HCT116 (cell line): ENCODE results near the gene C1QTNF3. TPM values are rescaled to one million over a fixed set of nuclear protein-coding genes. Genes with fewer than 3 reads are reported as not detected.

Experiments used
- ATAC-seq: fragments of 200-7000 bp; cut with Tn5 transposase; 2 replicates; pipeline ENCODE4 v1.9.1; 2020; ENCODE audit warnings: mild to moderate bottlenecking, moderate library complexity
- BruUV-seq: library from RNA; stranded (reverse); fragments of 400-500 nt; replicated peaks from 2 replicates; lab custom pipeline; 2021; lab: Mats Ljungman, UMichigan
- CTCF ChIA-PET: fragments of 300-600 bp; sonication (Branson Sonifier 250); formaldehyde crosslinking; loops from one replicate; lab custom pipeline; 2021; ENCODE audit warnings: antibody characterized with exemption; lab: Charles Lee
- POLR2A ChIA-PET: fragments of 300-600, 350-600 bp; sonication (Branson Sonifier 250); formaldehyde crosslinking; loops from one replicate; lab custom pipeline; 2021; ENCODE audit warnings: antibody characterized with exemption; lab: Charles Lee
- RAD21 ChIA-PET, 2 experiments: fragments of 300-600 bp; sonication (Branson Sonifier 250); formaldehyde crosslinking; loops; one replicate each; lab custom pipeline; 2023; ENCODE audit warnings: low total read pairs in 2 of 2; ENCODE audit not compliant: uncharacterized antibody in 2 of 2, unreplicated experiment in 2 of 2, low non-redundant PET in 1 of 2; lab: Charles Lee
- DNase-seq: peaks from one replicate; pipeline ENCODE4 v3.0.0-alpha.2; 2010; ENCODE audit warnings: low read depth, low spot score
- H2AFZ ChIP-seq: fragments of 200-600 bp; shearing (Covaris generic), sonication (generic); 2 replicates; pipeline ENCODE4 v1.6.1; 2017; ENCODE audit warnings: low read depth, mixed run types, mixed read lengths, antibody characterized with exemption, low read length; ENCODE audit not compliant: poor library complexity, severe bottlenecking
- H3K27ac ChIP-seq: 2 replicates; pipeline ENCODE4 v1.5.1; 2012; ENCODE audit warnings: low read depth, low read length
- H3K27me3 ChIP-seq: fragments of 200-600 bp; sonication (generic); 2 replicates; pipeline ENCODE4 v1.6.1; 2016; ENCODE audit warnings: mixed run types, low read length, mixed read lengths; ENCODE audit not compliant: insufficient read depth
- H3K36me3 ChIP-seq, 2 experiments: fragments of 200-500 bp in 1 of 2; fragments of 200-600 bp in 1 of 2; sonication (Bioruptor generic) in 1 of 2; sonication (generic) in 1 of 2; 2 replicates each; pipeline versions ENCODE4 v1.5.1 to v1.6.1; 2014 to 2016; ENCODE audit warnings: low read length in 2 of 2, inconsistent platforms in 1 of 2, mixed read lengths in 1 of 2, mixed run types in 1 of 2; ENCODE audit not compliant: insufficient read depth in 2 of 2, control insufficient read depth in 1 of 2
- H3K4me1 ChIP-seq, 2 experiments: fragments of 200-600 bp in 1 of 2; sonication (generic) in 1 of 2; 2 replicates each; pipeline versions ENCODE4 v1.5.1 to v1.6.1; 2012 to 2017; ENCODE audit warnings: low read length in 2 of 2, inconsistent platforms in 1 of 2, mild to moderate bottlenecking in 1 of 2, mixed read lengths in 1 of 2, mixed run types in 1 of 2, moderate library complexity in 1 of 2; ENCODE audit not compliant: insufficient read depth in 2 of 2, control insufficient read depth in 1 of 2
- H3K4me2 ChIP-seq: fragments of 200-600 bp; sonication (generic); 2 replicates; pipeline ENCODE4 v1.6.1; 2017; ENCODE audit warnings: mixed run types, low read length, mixed read lengths
- H3K4me3 ChIP-seq, 2 experiments: fragments of 200-600 bp in 1 of 2; sonication (generic) in 1 of 2; replicated peaks in 1 of 2; 2 replicates each; pipeline ENCODE4 v1.5.1; 2011 to 2016; ENCODE audit warnings: low read length in 2 of 2, control low read depth in 1 of 2, low read depth in 1 of 2, mild to moderate bottlenecking in 1 of 2, mixed read lengths in 1 of 2, mixed run types in 1 of 2
- H3K79me2 ChIP-seq: fragments of 200-600 bp; sonication (generic); 2 replicates; pipeline ENCODE4 v1.6.1; 2017; ENCODE audit warnings: mild to moderate bottlenecking, mixed run types, low read length, moderate library complexity, mixed read lengths; ENCODE audit not compliant: insufficient read depth
- H3K9ac ChIP-seq: fragments of 200-600 bp; sonication (generic); 2 replicates; pipeline ENCODE4 v1.6.1; 2016; ENCODE audit warnings: low read length, mixed read lengths
- H3K9me2 ChIP-seq: fragments of 200-600 bp; sonication (generic), shearing (Covaris generic); 2 replicates; pipeline ENCODE4 v1.6.1; 2017; ENCODE audit warnings: mixed run types, mild to moderate bottlenecking, moderate library complexity; ENCODE audit not compliant: insufficient read depth
- H3K9me3 ChIP-seq, 2 experiments: fragments of 200-500 bp in 1 of 2; fragments of 200-600 bp in 1 of 2; sonication (Bioruptor generic) in 1 of 2; sonication (generic) in 1 of 2; 2 replicates each; pipeline ENCODE4 v1.6.1; 2014 to 2017; ENCODE audit warnings: low read length in 2 of 2, mixed read lengths in 2 of 2, inconsistent platforms in 1 of 2, low read depth in 1 of 2, mild to moderate bottlenecking in 1 of 2, mixed run types in 1 of 2, moderate library complexity in 1 of 2; ENCODE audit not compliant: control insufficient read depth in 1 of 2, insufficient read depth in 1 of 2
- H4K20me1 ChIP-seq: fragments of 200-600 bp; sonication (generic), shearing (Covaris generic); 2 replicates; pipeline ENCODE4 v1.6.1; 2017; ENCODE audit warnings: mixed run types, mild to moderate bottlenecking, moderate library complexity; ENCODE audit not compliant: insufficient read depth
- ELF1 ChIP-seq: IDR thresholded peaks from 2 replicates; pipeline ENCODE4 v1.6.1; 2012; ENCODE audit warnings: low read depth, borderline replicate concordance
- EZH2phosphoT487 ChIP-seq: fragments of 200-600 bp; IDR thresholded peaks from 2 replicates; pipeline ENCODE4 v1.6.1; 2018; ENCODE audit warnings: antibody characterized with exemption, borderline replicate concordance
- FOSL1 ChIP-seq: IDR thresholded peaks from 2 replicates; pipeline ENCODE4 v1.6.1; 2012; ENCODE audit warnings: low read depth
- POLR2AphosphoS5 ChIP-seq: IDR thresholded peaks from 2 replicates; pipeline ENCODE4 v1.6.1; 2011; ENCODE audit warnings: mild to moderate bottlenecking, low read depth, low read length, moderate library complexity
- RAD21 ChIP-seq: IDR thresholded peaks from 2 replicates; pipeline ENCODE4 v1.6.1; 2012; ENCODE audit warnings: low read depth, mild to moderate bottlenecking
- REST ChIP-seq: IDR thresholded peaks from 2 replicates; pipeline ENCODE4 v1.6.1; 2012; ENCODE audit warnings: low read depth
- SP1 ChIP-seq: IDR thresholded peaks from 2 replicates; pipeline ENCODE4 v1.6.1; 2012; ENCODE audit warnings: low read depth
- SRF ChIP-seq: IDR thresholded peaks from 2 replicates; pipeline ENCODE4 v1.6.1; 2012; ENCODE audit warnings: low read depth
- TCF7L2 ChIP-seq: IDR thresholded peaks from 2 replicates; pipeline ENCODE4 v1.7.0; 2011; ENCODE audit warnings: borderline replicate concordance, inconsistent platforms; ENCODE audit not compliant: insufficient read depth, insufficient read length; ENCODE audit errors: extremely low read depth
- YY1 ChIP-seq: IDR thresholded peaks from 2 replicates; pipeline ENCODE4 v1.6.1; 2011; ENCODE audit warnings: low read length, low read depth, moderate library complexity, mild to moderate bottlenecking; ENCODE audit not compliant: insufficient replicate concordance; ENCODE audit errors: extremely low read depth
- ZBTB33 ChIP-seq: IDR thresholded peaks from 2 replicates; pipeline ENCODE4 v1.6.1; 2011; ENCODE audit warnings: mild to moderate bottlenecking, low read length, moderate library complexity; ENCODE audit not compliant: insufficient replicate concordance; ENCODE audit errors: extremely low read depth
- ZFX ChIP-seq: fragments of 450-650 bp; IDR thresholded peaks from 2 replicates; pipeline ENCODE4 v1.6.1; 2017
- ZNF274 ChIP-seq: fragments of 200-500 bp; sonication (Bioruptor generic); IDR thresholded peaks from 2 replicates; pipeline ENCODE4 v1.6.1; 2014; ENCODE audit warnings: mild to moderate bottlenecking, low read depth, low read length, inconsistent platforms
- intact Hi-C: fragments of 100-400 bp; cut with micrococcal nuclease; formaldehyde crosslinking; loops from 2 replicates; pipeline ENCODE4 v1.10.0; 2022
- total RNA-seq: library from RNA; stranded (reverse); gene quantifications from one replicate; pipeline ENCODE4 v1.2.1, GENCODE V29; 2021; ENCODE audit not compliant: unreplicated experiment
- TF ChIP-seq, protein P1 (sequence below): IDR thresholded peaks from 2 replicates; pipeline ENCODE4 v1.6.1; 2012

Gene C1QTNF3
- total RNA-seq, 1 experiment from 2014 or later, result 2.6 TPM

DNA sequence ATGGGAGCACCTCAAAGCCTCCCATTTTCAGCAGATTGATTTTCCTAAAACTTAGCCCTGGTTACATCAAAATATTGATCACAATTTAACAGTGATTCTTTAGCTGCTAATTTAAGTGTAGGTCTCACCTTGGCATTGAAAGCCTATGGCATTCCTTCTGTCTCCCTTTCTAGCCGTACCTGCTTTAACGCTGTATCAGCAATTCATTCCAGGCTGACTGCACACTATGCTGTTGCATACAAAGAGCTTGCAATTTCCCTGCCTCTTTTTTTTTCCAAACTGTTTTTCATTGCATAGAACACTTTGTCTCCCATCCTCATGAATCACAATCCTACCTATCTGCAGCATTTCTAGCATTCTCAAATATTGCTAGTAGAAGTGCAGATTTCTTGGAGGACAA lies 26.3 kb downstream of the C1QTNF3 start (continued):
- no peak for TF ChIP-seq REST
- TF ChIP-seq SRF, result no peak
- TF ChIP-seq ZNF274, result no peak
- TF ChIP-seq EZH2phosphoT487, result no peak
- no peak for TF ChIP-seq TCF7L2

DNA sequence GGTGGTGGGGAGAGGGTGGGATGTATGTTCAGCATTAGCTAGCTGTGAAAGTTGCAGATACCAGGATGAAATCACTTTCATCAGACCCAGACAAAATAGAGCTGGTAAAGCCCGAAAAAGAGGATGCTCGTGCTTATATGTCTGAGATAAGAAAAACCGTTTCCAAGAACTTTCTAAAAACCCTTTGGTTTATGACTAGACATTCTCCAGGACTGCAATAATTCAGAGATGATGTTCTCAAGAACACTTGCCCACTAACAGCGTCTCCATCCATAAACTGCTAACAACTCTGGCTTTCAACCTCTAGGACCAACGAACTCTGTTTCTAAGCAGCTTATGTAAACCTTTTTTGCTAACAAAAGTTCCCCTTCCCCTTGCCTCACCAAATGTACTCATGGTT lies 26.8 kb downstream of the C1QTNF3 start:
- Histone ChIP-seq H3K4me2 (no peak overlapping the region), H3K9me3 (no peaks in the 10 kb centered on the region), H2AFZ (no peak overlapping the region), H3K4me3 (no peak overlapping the region), H3K79me2 (no peaks in the 10 kb centered on the region), H4K20me1 (no peaks in the 10 kb centered on the region), H3K27ac (no peak overlapping the region), H3K9ac (no peak overlapping the region), H3K27me3 (no peaks in the 10 kb centered on the region), H3K36me3 (no peaks in the 10 kb centered on the region), H3K4me1 (no peaks in the 10 kb centered on the region), H3K9me2 (no peaks in the 10 kb centered on the region)
- no peak for ATAC-seq
- BruUV-seq, result no TSS peak
- CTCF ChIA-PET, result no interaction called here
- intact Hi-C loops, result loop anchor here (1.0 kb wide), 1 partner anchor 46 kb away; no protein-coding TSS in a partner anchor
- POLR2A ChIA-PET, result interaction anchor here (0.7 kb wide), 1 partner anchor 467 kb away, joined by 3 read pairs; no protein-coding TSS in a partner anchor
- RAD21 ChIA-PET, result no interaction called here
- DNase-seq, result no peak
- no peak for TF ChIP-seq SRF
- TF ChIP-seq, protein P1, sequence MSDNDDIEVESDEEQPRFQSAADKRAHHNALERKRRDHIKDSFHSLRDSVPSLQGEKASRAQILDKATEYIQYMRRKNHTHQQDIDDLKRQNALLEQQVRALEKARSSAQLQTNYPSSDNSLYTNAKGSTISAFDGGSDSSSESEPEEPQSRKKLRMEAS, result no peak
- TF ChIP-seq RAD21, result no peak
- no peak for TF ChIP-seq EZH2phosphoT487
- TF ChIP-seq REST, result no peak
- no peak for TF ChIP-seq ZFX
- no peak for TF ChIP-seq POLR2AphosphoS5
- no peak for TF ChIP-seq ZNF274
- TF ChIP-seq FOSL1, result no peak
- no peak for TF ChIP-seq ZBTB33
- no peak for TF ChIP-seq YY1
- no peak for TF ChIP-seq ELF1
- no peak for TF ChIP-seq SP1
